Camera-type eye (tissue), 1 donor: ENCODE results near the gene CTCFL. TPM values are rescaled to one million over a fixed set of nuclear protein-coding genes. Genes with fewer than 3 reads are reported as not detected.

ENCODE experiments used
- total RNA-seq: library from RNA; depleted of rRNA; stranded (reverse); fragments of >200 nt; gene quantifications from one replicate; pipeline ENCODE4 v1.2.3, GENCODE V29; 2014

The CTCFL gene, protein sequence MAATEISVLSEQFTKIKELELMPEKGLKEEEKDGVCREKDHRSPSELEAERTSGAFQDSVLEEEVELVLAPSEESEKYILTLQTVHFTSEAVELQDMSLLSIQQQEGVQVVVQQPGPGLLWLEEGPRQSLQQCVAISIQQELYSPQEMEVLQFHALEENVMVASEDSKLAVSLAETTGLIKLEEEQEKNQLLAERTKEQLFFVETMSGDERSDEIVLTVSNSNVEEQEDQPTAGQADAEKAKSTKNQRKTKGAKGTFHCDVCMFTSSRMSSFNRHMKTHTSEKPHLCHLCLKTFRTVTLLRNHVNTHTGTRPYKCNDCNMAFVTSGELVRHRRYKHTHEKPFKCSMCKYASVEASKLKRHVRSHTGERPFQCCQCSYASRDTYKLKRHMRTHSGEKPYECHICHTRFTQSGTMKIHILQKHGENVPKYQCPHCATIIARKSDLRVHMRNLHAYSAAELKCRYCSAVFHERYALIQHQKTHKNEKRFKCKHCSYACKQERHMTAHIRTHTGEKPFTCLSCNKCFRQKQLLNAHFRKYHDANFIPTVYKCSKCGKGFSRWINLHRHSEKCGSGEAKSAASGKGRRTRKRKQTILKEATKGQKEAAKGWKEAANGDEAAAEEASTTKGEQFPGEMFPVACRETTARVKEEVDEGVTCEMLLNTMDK
- 0.27 TPM for total RNA-seq

DNA sequence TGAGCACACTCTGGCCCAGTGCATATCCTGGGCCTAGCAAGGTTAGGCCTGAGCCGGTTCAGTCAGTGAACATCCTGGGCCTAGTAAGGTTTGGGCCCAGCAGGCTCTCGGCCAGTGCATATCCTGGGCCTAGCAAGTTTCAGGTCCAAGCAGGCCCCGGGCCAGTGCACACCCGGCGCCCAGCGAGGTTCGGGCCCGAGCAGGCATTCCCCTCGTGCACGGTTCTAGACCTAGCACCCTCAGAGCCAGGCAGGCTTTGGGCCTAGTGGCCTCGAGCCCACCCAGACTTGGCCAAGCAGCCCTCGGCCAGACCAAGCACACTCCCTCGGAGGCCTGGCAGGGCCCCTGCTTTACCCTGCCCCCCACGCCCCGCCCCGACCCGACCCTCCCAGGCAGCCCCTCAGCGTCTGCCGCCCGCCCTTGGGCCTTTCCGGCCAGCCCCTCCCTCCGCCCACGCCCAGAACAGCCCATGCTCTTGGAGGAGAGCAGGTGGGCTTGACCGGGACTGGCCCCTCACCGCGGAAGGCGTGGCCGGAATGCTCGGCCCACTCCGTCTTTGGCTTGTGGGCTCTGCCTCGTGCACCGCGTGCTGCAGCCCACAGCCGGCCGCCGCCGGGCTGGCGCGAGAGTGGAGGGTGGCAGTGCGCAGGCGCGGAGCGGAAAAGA lies at the start of gene CTCFL:
CTCFL (minus strand) TSS at position 630 of the 666 bp plus-strand sequence. CDS start 935 bp downstream, outside the sequence.

DNA sequence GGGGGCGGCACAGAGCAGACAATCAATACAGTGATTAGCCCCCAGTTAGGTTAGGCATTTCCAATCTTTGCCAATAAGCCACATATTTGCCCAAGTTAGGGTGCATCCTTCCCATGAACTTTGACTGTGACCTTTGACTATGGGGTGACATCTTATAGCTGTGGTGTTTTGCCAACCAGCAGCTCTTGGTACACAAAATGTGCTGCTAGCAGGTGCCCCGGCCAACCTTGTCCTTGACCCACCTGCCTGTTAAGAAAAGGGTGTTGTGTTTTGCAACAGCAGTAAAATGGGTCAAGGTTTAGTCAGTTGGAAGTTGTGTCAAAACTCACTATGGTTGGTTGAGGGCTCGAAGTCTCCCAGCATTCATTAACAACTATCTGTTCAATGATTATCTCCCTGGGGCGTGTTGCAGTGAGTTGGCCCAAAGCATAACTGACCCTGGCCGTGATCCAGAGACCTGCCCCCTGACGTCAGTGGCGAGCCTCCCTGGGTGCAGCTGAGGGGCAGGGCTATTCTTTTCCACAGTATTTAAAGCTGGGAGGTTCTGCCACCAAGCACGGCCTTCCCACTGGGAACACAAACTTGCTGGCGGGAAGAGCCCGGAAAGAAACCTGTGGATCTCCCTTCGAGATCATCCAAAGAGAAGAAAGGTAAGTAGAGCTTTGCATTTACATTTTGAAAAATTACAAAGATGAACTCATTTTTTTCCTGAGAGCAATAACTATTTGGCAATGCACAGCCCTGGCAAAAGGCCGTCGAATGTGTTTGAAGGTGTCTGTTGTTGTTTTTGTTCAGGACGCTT lies 35.8 kb upstream of the CTCFL start, which contains the start of gene PCK1:
PCK1 (plus strand) TSS at position 557 of the 802 bp plus-strand sequence. CDS start 302 bp downstream, outside the sequence.

Other genes starting within 250 kb of the CTCFL start
- not detected for gene SPO11, start 195.3 kb downstream of the CTCFL start, total RNA-seq
- 38.9 TPM for gene RAE1, start 173.9 kb downstream of the CTCFL start, total RNA-seq
- 35.7 TPM for gene RBM38, start 133.7 kb downstream of the CTCFL start, total RNA-seq
- gene PCK1, start 36.0 kb upstream of the CTCFL start, total RNA-seq, result 2.4 TPM
- gene ZBP1, start 95.3 kb upstream of the CTCFL start, total RNA-seq, result not detected
- 43.1 TPM for gene PMEPA1, start 184.9 kb upstream of the CTCFL start, total RNA-seq